Measurements from ENCODE around the gene FIBCD1.

The FIBCD1 gene

DNA sequence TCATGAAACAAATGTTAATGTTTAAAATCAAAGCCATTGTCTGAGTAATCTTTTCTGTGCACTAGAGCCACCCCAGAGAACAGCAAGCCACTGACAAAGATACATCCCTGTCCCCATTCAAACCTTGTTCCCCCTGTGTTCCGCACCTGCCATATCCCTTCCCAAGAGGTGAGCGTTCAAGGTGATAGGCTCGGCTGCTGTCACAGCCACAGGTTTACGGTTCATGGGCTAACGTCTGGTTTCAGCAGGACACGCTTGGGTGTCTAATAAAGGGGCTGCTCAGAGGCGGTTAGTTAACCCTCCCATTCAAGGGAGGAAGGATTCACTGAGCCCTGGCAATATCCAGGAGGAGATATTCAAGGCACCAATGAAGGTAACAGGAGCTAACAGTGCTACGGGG is 45.5 kb upstream of the FIBCD1 start:
- TF ChIP-seq, protein P1, sequence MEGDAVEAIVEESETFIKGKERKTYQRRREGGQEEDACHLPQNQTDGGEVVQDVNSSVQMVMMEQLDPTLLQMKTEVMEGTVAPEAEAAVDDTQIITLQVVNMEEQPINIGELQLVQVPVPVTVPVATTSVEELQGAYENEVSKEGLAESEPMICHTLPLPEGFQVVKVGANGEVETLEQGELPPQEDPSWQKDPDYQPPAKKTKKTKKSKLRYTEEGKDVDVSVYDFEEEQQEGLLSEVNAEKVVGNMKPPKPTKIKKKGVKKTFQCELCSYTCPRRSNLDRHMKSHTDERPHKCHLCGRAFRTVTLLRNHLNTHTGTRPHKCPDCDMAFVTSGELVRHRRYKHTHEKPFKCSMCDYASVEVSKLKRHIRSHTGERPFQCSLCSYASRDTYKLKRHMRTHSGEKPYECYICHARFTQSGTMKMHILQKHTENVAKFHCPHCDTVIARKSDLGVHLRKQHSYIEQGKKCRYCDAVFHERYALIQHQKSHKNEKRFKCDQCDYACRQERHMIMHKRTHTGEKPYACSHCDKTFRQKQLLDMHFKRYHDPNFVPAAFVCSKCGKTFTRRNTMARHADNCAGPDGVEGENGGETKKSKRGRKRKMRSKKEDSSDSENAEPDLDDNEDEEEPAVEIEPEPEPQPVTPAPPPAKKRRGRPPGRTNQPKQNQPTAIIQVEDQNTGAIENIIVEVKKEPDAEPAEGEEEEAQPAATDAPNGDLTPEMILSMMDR (IDR thresholded peaks at IDR 0.05) = no peak

DNA sequence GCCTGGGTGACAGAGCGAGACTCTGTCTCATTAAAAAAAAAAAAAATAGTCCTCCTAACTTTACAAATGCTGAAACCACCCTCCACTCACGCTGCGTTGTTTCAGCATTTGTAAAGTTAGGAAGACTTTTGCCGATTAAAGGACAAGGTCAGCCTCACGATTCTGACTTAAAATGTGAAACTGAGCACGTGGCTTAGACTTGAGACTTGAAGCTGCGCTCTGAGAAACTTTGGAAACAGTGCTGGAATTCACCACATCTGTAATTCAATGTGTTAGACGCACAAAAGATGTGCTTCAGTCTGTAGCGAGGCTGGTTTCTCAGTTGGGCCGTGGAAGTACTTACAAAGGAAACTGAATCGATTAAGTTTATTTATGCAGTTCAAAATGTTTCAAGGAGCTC is 44.9 kb upstream of the FIBCD1 start:
- TF ChIP-seq, protein P1 (IDR thresholded peaks at IDR 0.05) = no peak

DNA sequence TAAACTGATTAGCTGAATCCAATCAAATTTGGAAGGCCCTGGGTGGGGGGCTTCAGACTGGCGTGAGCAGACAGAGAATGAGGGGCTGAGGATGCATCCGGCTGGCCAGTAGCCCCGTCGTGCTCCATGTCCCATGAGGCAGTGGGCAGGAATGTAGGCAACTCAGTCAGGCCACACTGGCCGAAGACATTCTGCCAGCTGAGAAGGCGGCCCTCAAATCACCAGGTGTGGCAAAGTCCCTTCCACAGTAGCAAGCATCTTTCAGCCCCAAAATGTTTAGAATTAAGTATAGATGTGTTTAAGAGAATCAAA is 44.3 kb upstream of the FIBCD1 start:
- TF ChIP-seq, protein P1 (IDR thresholded peaks at IDR 0.05) = no peak

DNA sequence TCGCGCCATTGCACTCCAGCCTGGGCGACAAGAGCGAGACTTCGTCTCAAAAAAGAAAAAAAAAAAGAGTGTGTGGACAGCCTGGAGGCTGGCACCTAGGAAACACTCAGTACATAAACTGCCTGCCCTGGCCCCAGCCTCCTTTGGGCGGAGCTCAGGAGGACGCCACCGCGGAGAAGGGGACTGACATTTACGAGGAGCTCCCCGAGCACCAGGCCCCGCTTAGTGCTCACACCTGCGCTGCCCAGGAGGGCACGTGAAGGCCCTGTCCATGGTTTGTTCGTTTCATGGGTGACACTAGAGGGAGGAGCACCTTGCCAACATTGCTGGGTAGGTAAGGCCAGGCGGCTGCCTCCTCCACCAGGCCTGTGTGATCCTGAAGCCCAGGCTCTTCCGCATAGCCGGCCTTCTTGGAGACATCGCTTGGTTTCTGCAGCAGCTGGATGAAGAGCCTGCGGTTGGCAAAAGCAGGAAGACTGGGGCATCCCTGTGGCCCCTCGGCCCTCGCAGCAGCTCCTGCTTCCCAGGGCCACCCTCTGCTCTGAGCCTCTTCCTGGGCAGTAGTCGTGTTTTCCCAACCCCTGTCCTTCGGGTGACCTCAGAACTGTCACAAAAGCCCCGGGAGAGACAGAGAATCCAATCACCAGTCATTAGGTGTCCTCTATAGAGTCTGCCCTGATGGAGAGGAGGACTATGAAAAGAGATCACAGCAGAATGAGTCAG is 43.8 kb upstream of the FIBCD1 start:
- TF ChIP-seq, protein P1 (IDR thresholded peaks at IDR 0.05) = no peak

DNA sequence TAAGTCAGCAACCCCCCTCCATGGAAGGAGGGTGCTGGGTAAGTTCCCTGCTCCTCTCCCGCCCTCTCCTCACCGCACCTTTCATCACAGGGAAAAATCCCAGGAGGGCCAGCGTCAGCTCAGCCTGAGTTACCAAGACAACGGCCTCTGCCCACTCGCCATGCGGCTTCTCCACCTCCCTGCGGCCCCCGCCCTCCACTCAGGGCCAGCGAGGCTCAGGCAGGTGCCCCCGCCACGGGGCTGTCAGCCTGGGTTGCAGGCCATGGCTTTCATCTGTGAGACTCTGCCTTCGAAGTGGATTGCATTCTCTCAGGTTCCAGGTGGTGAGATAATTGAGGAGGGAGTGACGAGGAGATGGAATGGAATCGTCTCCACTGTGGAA is 42.7 kb upstream of the FIBCD1 start:
- TF ChIP-seq, protein P1 (IDR thresholded peaks at IDR 0.05) = no peak

DNA sequence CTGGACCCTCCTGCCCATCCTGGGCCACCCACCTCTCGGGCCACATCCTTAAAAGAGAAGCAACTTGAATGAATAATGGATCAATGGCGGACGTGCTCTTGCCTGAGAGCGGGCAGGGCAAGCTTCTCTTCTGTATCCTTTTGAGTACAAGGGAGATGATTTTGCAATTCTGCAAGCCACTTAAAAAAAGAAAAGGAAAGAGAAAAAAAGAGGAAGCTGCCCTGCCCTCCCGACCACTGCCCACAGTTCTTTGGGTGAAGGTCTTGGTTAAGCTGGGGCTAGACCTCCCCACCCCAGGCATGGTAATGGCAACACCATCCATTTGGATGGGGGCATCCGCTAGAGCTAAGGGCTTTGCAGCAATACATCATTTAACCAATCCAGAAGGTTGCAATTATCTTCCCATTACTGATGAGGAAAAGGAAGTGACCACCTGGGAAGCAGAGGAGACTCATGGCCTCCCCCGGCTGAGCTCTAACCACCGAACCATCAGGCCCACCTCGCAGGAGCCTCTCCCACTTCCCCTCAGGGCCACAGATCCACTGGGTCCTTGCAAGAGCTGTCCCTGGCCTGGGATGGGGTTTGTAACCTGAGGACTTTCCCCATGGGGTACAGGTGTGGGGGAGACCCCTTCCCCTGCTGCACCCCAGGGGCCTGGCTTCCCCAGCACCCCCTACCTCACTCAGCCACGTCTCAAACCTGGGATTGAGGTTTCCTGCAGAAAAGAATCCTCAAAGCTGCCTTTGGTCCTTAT is 42.1 kb upstream of the FIBCD1 start:
- TF ChIP-seq, protein P1 (IDR thresholded peaks at IDR 0.05) = no peak

DNA sequence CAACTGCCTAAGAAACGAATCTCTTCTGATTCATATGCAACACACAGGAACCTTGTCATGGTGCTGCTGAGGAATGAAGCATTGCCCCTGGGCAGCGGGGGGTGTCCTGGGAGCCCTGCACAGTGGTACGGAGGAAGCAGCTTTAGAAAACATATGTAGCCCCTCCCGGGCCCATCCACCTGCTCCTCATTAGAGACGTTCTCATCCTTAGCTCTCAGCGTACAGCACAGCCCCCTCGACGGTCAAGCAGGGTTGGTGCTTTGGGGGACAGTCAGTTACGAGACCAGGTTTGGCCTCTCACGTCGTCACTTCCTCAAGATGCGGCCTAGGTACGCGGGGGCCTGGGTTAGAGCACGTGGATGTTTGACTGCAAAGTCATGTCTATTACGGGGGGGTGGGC is 41.5 kb upstream of the FIBCD1 start:
- TF ChIP-seq, protein P1 (IDR thresholded peaks at IDR 0.05) = no peak

All from LNCAP (cell line).